Mesendoderm (in vitro differentiated cells): ENCODE data around the gene FBXO10.
"Not testable (repeated sequence)": the region's sequence is repeated elsewhere in the genome, so short reads cannot be mapped to it uniquely, and the experiment has no call there.

Experiments
- DNase-seq: peaks from one replicate; pipeline ENCODE4 v3.0.0; 2013
- H2AK5ac ChIP-seq: 2 replicates; pipeline ENCODE4 v1.6.1; 2013; ENCODE audit warnings: low read length, inconsistent platforms
- H2BK120ac ChIP-seq: 2 replicates; pipeline ENCODE4 v1.6.1; 2013; ENCODE audit warnings: low read depth, mild to moderate bottlenecking, low read length, moderate library complexity, mixed read lengths
- H2BK15ac ChIP-seq: replicated peaks from 2 replicates; pipeline ENCODE4 v1.6.1; 2013; ENCODE audit warnings: low read depth, mild to moderate bottlenecking, moderate library complexity
- H2BK5ac ChIP-seq: 2 replicates; pipeline ENCODE4 v1.6.1; 2013; ENCODE audit warnings: low read length, inconsistent platforms
- H3K18ac ChIP-seq: 2 replicates; pipeline ENCODE4 v1.6.1; 2013; ENCODE audit warnings: mild to moderate bottlenecking, low read length, mixed read lengths
- H3K23ac ChIP-seq: one replicate; pipeline ENCODE4 v1.6.1; 2013; ENCODE audit warnings: low read length
- H3K27ac ChIP-seq: 2 replicates; pipeline ENCODE4 v1.5.1; 2013; ENCODE audit warnings: low read depth, mild to moderate bottlenecking, inconsistent platforms, low read length, moderate library complexity
- H3K27me3 ChIP-seq: 2 replicates; pipeline ENCODE4 v1.6.1; 2013; ENCODE audit warnings: low read length, control low read depth, mild to moderate bottlenecking, inconsistent platforms; ENCODE audit not compliant: insufficient read depth, poor library complexity
- H3K36me3 ChIP-seq: 2 replicates; pipeline ENCODE4 v1.6.1; 2013; ENCODE audit warnings: low read length, inconsistent platforms; ENCODE audit not compliant: control insufficient read depth, insufficient read depth
- H3K4ac ChIP-seq: one replicate; pipeline ENCODE4 v1.6.1; 2013; ENCODE audit warnings: low read depth, mild to moderate bottlenecking, low read length, moderate library complexity
- H3K4me1 ChIP-seq: 2 replicates; pipeline ENCODE4 v1.6.1; 2013; ENCODE audit warnings: low read depth, low read length, inconsistent platforms; ENCODE audit not compliant: control insufficient read depth
- H3K4me2 ChIP-seq: 2 replicates; pipeline ENCODE4 v1.6.1; 2013; ENCODE audit warnings: low read length
- H3K4me3 ChIP-seq: 2 replicates; pipeline ENCODE4 v1.5.1; 2013; ENCODE audit warnings: mild to moderate bottlenecking, low read length
- H3K56ac ChIP-seq: one replicate; pipeline ENCODE4 v1.6.1; 2013; ENCODE audit warnings: low read length
- H3K79me1 ChIP-seq: 2 replicates; pipeline ENCODE4 v1.6.1; 2013; ENCODE audit warnings: low read length, inconsistent platforms
- H3K79me2 ChIP-seq: 2 replicates; pipeline ENCODE4 v1.6.1; 2013; ENCODE audit warnings: mild to moderate bottlenecking, low read length; ENCODE audit not compliant: control insufficient read depth, insufficient read depth
- H3K9ac ChIP-seq: 2 replicates; pipeline ENCODE4 v1.6.1; 2013; ENCODE audit warnings: low read length, inconsistent platforms
- H4K5ac ChIP-seq: one replicate; pipeline ENCODE4 v1.6.1; 2013; ENCODE audit warnings: low read length
- H4K8ac ChIP-seq: one replicate; pipeline ENCODE4 v1.6.1; 2013; ENCODE audit warnings: low read depth, mild to moderate bottlenecking, control low read depth, low read length, moderate library complexity
- WGBS: extraction: QIAGEN DNeasy Blood & Tissue Kit; methylation state at CpG from one replicate; pipeline ENCODE4 v1.1.7; 2013; ENCODE audit warnings: low lambda C conversion rate, missing lambda C conversion rate; ENCODE audit not compliant: insufficient coverage; ENCODE audit errors: extremely low coverage; 5-methylcytosine and 5-hydroxymethylcytosine counted together

Gene FBXO10

DNA sequence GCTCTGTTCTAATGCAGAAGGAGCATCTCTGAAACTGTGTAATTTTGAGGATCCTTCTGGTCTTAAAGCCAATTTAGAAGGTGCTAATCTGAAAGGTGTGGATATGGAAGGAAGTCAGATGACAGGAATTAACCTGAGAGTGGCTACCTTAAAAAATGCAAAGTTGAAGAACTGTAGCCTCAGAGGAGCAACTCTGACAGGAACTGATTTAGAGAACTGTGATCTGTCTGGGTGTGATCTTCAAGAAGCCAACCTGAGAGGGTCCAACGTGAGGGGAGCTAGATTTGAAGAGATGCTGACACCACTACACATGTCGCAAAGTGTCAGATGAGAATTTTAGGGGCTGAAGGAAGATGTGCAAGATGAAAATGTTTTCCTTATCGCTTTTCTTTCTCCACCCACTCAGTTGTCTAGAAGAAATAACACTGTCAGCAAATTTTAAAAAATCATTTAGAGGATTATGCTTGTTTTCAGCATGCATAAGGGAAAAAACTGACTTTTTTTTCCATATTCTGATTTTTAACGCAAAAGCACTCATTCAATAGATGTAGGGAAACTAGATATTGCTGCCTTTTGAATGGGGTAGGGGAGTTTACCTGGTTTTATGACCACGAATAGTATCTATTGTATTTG lies 98.1 kb downstream of the FBXO10 start:
- H2AK5ac ChIP-seq = not testable (repeated sequence)
- WGBS = no CpG with 5 or more reads among the region's 5 CpGs

DNA sequence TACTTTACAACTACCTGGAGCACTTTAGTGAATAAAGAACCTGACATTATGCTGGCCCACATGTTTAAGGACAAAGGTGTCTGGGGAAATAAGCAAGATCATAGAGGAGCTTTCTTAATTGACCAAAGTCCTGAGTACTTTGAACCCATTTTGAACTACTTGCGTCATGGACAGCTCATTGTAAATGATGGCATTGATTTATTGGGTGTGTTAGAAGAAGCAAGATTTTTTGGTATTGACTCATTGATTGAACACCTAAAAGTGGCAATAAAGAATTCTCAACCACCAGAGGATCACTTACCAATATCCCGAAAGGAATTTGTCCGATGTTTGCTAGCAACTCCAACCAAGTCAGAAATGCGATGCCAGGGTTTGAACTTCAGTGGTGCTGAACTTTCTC lies 98.7 kb downstream of the FBXO10 start:
- not testable (repeated sequence) for H3K4ac ChIP-seq, H3K23ac ChIP-seq, DNase-seq, H3K9ac ChIP-seq, H4K8ac ChIP-seq, H3K79me2 ChIP-seq, H3K27ac ChIP-seq, H3K56ac ChIP-seq, H4K5ac ChIP-seq, H3K4me2 ChIP-seq, H3K18ac ChIP-seq, H3K79me1 ChIP-seq, H2BK15ac ChIP-seq, H3K36me3 ChIP-seq, H2AK5ac ChIP-seq, H2BK5ac ChIP-seq, H3K4me3 ChIP-seq, H2BK120ac ChIP-seq, H3K27me3 ChIP-seq, H3K4me1 ChIP-seq
- no CpG with 5 or more reads among the region's 4 CpGs for WGBS

More for the DNA sequence above, 98.1 kb downstream of the FBXO10 start:
- not testable (repeated sequence) for H3K18ac ChIP-seq, H2BK15ac ChIP-seq, H3K23ac ChIP-seq, H3K79me2 ChIP-seq, H3K36me3 ChIP-seq, H4K5ac ChIP-seq, H3K4me2 ChIP-seq, H2BK120ac ChIP-seq, H3K27me3 ChIP-seq, H3K4me1 ChIP-seq, H3K4me3 ChIP-seq, H3K56ac ChIP-seq, H3K79me1 ChIP-seq, H2BK5ac ChIP-seq, H3K27ac ChIP-seq, H3K4ac ChIP-seq, DNase-seq, H4K8ac ChIP-seq, H3K9ac ChIP-seq

GRCh38 chr9:37476930-37477329 lies 99.2 kb downstream of the FBXO10 start:
- Histone ChIP-seq H3K4ac (no peak overlapping the region), H4K8ac (no peak overlapping the region), H3K27ac (no peak overlapping the region), H2BK5ac (no peak overlapping the region), H3K79me2 (no peaks in the 10 kb centered on the region), H3K27me3 (no peaks in the 10 kb centered on the region), H3K4me1 (peaks cover under 1% of the 10 kb centered on the region), H3K9ac (no peak overlapping the region), H3K4me2 (no peak overlapping the region), H3K4me3 (no peak overlapping the region), H4K5ac (no peak overlapping the region), H3K23ac (no peak overlapping the region), H3K18ac (no peak overlapping the region), H3K36me3 (no peaks in the 10 kb centered on the region), H3K79me1 (no peaks in the 10 kb centered on the region), H2AK5ac (no peak overlapping the region), H2BK120ac (peak overlapping the region; percentile 6), H3K56ac (no peak overlapping the region), H2BK15ac (no peak overlapping the region)
- no peak for DNase-seq
- no CpG with 5 or more reads among the region's 11 CpGs for WGBS

DNA sequence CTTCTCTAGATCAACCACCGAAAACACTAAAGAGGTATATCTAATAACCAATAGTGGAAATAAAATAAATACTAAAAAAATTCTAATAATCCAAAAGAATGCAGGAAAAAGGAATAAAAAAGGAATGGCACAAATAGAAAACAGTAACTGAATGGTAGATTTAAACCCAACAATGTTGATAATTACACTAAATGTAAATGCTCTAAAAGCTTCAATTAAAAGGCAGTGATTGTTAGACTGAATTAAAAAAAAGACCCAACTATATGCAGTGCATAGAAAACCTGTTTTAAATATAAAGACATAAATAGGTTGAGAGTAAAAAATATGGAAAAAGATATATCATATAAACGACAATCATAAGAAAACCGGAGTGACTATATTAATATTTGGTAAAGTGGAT lies 101.7 kb downstream of the FBXO10 start:
- Histone ChIP-seq H2BK120ac (no peak overlapping the region), H3K4ac (no peak overlapping the region), H2BK5ac (no peak overlapping the region), H2BK15ac (no peak overlapping the region), H4K8ac (no peak overlapping the region), H3K18ac (no peak overlapping the region), H3K27me3 (no peaks in the 10 kb centered on the region), H3K36me3 (no peaks in the 10 kb centered on the region), H3K79me1 (no peaks in the 10 kb centered on the region), H2AK5ac (no peak overlapping the region), H3K56ac (no peak overlapping the region), H3K4me3 (no peak overlapping the region), H3K4me1 (peaks cover 1% of the 10 kb centered on the region), H3K27ac (no peak overlapping the region), H3K4me2 (no peak overlapping the region), H3K23ac (no peak overlapping the region), H4K5ac (no peak overlapping the region), H3K9ac (no peak overlapping the region), H3K79me2 (no peaks in the 10 kb centered on the region)
- no peak for DNase-seq
- 100% methylated on average over 2 of the region's 3 CpGs for whole genome bisulfite sequencing

- no CpG with 5 or more reads among the region's 6 CpGs for WGBS
- not testable (repeated sequence) for H3K4ac ChIP-seq, H3K9ac ChIP-seq, H3K23ac ChIP-seq, H3K79me1 ChIP-seq, H2BK120ac ChIP-seq, H3K4me2 ChIP-seq, H2AK5ac ChIP-seq, H3K27ac ChIP-seq, H3K36me3 ChIP-seq, H4K8ac ChIP-seq, H2BK5ac ChIP-seq, H3K4me1 ChIP-seq, H3K4me3 ChIP-seq, H3K56ac ChIP-seq, H3K27me3 ChIP-seq, H4K5ac ChIP-seq, H3K79me2 ChIP-seq, DNase-seq, H3K18ac ChIP-seq
- H2BK15ac ChIP-seq = peak overlapping the region; percentile 27
Measured at GRCh38 chr9:37473982-37474381, 102.2 kb downstream of the FBXO10 start.
